HepG2 (cell line): Measurements from ENCODE around the gene WDR18. TPM values are rescaled to one million over a fixed set of nuclear protein-coding genes. Genes with fewer than 3 reads are reported as not detected.

Experiments used
- CBX5 ChIP-seq: sonication (generic); formaldehyde crosslinking; IDR thresholded peaks from 2 replicates; pipeline ENCODE4 v1.4.0; 2020; ENCODE audit warnings: missing genetic modification reagents, borderline replicate concordance
- KDM5B ChIP-seq: sonication (generic); formaldehyde crosslinking; IDR thresholded peaks from 2 replicates; pipeline ENCODE4 v1.4.0; 2020; ENCODE audit warnings: missing genetic modification reagents, mild to moderate bottlenecking, borderline replicate concordance
- SP1 ChIP-seq, 2 experiments: fragments of 450-650 bp in 1 of 2; sonication (generic) in 1 of 2; formaldehyde crosslinking in 1 of 2; IDR thresholded peaks; 2 replicates each; pipeline versions ENCODE4 v1.4.0 to v1.6.1; 2016 to 2020; ENCODE audit warnings: missing genetic modification reagents in 1 of 2
- ZNF687 ChIP-seq: sonication (generic); formaldehyde crosslinking; IDR thresholded peaks from 2 replicates; pipeline ENCODE4 v1.5.1; 2020; ENCODE audit warnings: mild to moderate bottlenecking, missing genetic modification reagents, moderate library complexity
- polyA plus RNA-seq, 8 experiments: library from polyadenylated mRNA; depleted of rRNA in 3 of 8; stranded (reverse) in 7 of 8; unstranded in 1 of 8; fragments of >200 nt; fragmentation: Illumina TruSeq in 4 of 8; extraction: Trizol in 4 of 8; gene quantifications; 2 replicates each; pipeline versions ENCODE4 v1.2.1 to v1.2.3, GENCODE V29; 2011 to 2016; ENCODE audit warnings: low read depth in 4 of 8, missing spikeins in 1 of 8, mixed read lengths in 1 of 8; ENCODE audit not compliant: insufficient read depth in 1 of 8
- total RNA-seq, 5 experiments: library from RNA; depleted of rRNA; stranded (reverse); fragments of >200 nt; fragmentation: Illumina TruSeq; extraction: Trizol; gene quantifications; 2 replicates each; pipeline ENCODE4 v1.2.3, GENCODE V29; 2016; ENCODE audit warnings: low read depth in 1 of 5
- TF ChIP-seq, protein P1 (sequence below): sonication (generic); formaldehyde crosslinking; conservative IDR thresholded peaks from 2 replicates; pipeline ENCODE4 v1.8.0; 2022; ENCODE audit warnings: low read depth, missing genetic modification reagents
- TF ChIP-seq, protein P2 (sequence below): IDR thresholded peaks from 2 replicates; pipeline ENCODE4 v1.6.1; 2012; ENCODE audit warnings: inconsistent platforms

Gene WDR18
- total and polyA plus RNA-seq, 2 of the 13 experiments (the other 11 are each of a cell fraction or from before 2014, with no cell fraction given): 36.4 to 47.6 TPM

DNA sequence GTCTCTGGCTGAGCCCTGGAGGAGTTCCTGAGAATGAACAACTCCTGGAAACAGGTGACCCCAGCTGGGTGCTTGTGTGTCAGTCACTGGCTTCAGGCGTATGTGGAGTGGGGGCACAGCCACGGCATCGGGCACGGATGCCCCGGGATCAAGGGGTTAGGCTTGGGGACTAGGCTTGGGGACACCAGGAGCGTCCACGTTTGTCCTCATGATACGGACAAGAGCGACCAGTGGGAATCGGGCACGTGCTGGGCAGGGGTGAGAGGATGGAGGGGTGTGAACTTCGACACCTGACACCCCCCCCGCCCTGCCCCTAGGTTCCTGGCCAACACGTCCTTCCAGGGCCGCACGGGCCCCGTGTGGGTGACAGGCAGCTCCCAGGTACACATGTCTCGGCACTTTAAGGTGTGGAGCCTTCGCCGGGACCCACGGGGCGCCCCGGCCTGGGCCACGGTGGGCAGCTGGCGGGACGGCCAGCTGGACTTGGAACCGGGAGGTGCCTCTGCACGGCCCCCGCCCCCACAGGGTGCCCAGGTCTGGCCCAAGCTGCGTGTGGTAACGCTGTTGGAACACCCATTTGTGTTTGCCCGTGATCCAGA, 20.2 kb downstream of the WDR18 start (continued):
- TF ChIP-seq, protein P1, sequence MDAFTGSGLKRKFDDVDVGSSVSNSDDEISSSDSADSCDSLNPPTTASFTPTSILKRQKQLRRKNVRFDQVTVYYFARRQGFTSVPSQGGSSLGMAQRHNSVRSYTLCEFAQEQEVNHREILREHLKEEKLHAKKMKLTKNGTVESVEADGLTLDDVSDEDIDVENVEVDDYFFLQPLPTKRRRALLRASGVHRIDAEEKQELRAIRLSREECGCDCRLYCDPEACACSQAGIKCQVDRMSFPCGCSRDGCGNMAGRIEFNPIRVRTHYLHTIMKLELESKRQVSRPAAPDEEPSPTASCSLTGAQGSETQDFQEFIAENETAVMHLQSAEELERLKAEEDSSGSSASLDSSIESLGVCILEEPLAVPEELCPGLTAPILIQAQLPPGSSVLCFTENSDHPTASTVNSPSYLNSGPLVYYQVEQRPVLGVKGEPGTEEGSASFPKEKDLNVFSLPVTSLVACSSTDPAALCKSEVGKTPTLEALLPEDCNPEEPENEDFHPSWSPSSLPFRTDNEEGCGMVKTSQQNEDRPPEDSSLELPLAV: no peak
- TF ChIP-seq ZNF687 (CRISPR knock-in tag): peak; percentile 38; the same call in 1 of the 2 replicates
- TF ChIP-seq, protein P2, sequence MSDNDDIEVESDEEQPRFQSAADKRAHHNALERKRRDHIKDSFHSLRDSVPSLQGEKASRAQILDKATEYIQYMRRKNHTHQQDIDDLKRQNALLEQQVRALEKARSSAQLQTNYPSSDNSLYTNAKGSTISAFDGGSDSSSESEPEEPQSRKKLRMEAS: peak; percentile 31; the same call in 1 of the 2 replicates
- no peak for TF ChIP-seq SP1 (IDR thresholded peaks at IDR 0.05)
- no peak for TF ChIP-seq SP1 (CRISPR knock-in tag; IDR thresholded peaks at IDR 0.05)
- TF ChIP-seq CBX5: no peak
- TF ChIP-seq KDM5B (CRISPR knock-in tag): 0 out of 2 replicates have a peak, but pooled peaks have one; percentile 14
